GM23338 (cell line): ENCODE measurements around the gene RMND5B. TPM values are rescaled to one million over a fixed set of nuclear protein-coding genes. Genes with fewer than 3 reads are reported as not detected.

Experiments
- ATAC-seq: fragments of 200-7000 bp; cut with Tn5 transposase; 3 replicates; pipeline ENCODE4 v1.9.1; 2020
- DNase-seq: peaks from one replicate; pipeline ENCODE4 v3.0.0-alpha.2; 2015; ENCODE audit warnings: low spot score
- H2AFZ ChIP-seq: fragments of 200-600 bp; sonication (generic); 2 replicates; pipeline ENCODE4 v1.8.0; 2016; ENCODE audit warnings: antibody characterized with exemption, mild to moderate bottlenecking, moderate library complexity
- H3F3A ChIP-seq: fragments of 200-600 bp; sonication (generic); replicated peaks from 2 replicates; pipeline ENCODE4 v1.8.0; 2017; ENCODE audit warnings: antibody characterized with exemption, mixed run types, low read depth
- H3K27ac ChIP-seq: fragments of 200-600 bp; sonication (generic); 2 replicates; pipeline ENCODE4 v1.6.1; 2016; ENCODE audit warnings: low read depth
- H3K27me3 ChIP-seq: fragments of 200-600 bp; sonication (generic); 2 replicates; pipeline ENCODE4 v1.8.0; 2016; ENCODE audit warnings: mild to moderate bottlenecking, mixed run types, moderate library complexity; ENCODE audit not compliant: insufficient read depth
- H3K36me3 ChIP-seq: fragments of 200-600 bp; sonication (generic); 2 replicates; pipeline ENCODE4 v1.8.0; 2016; ENCODE audit warnings: mild to moderate bottlenecking; ENCODE audit not compliant: insufficient read depth
- H3K4me1 ChIP-seq: fragments of 200-600 bp; sonication (generic); 2 replicates; pipeline ENCODE4 v1.8.0; 2016; ENCODE audit warnings: mild to moderate bottlenecking, moderate library complexity; ENCODE audit not compliant: insufficient read depth
- H3K4me2 ChIP-seq: fragments of 200-600 bp; sonication (generic); 2 replicates; pipeline ENCODE4 v1.7.1; 2017; ENCODE audit warnings: mixed run types
- H3K4me3 ChIP-seq: fragments of 200-600 bp; sonication (generic); 2 replicates; pipeline ENCODE4 v1.6.1; 2016; ENCODE audit warnings: mixed run types
- H3K79me2 ChIP-seq: fragments of 200-600 bp; sonication (generic); replicated peaks from 2 replicates; pipeline ENCODE4 v1.8.0; 2017; ENCODE audit warnings: mild to moderate bottlenecking; ENCODE audit not compliant: insufficient read depth
- H3K9me2 ChIP-seq: fragments of 200-600 bp; sonication (generic); 2 replicates; pipeline ENCODE4 v1.8.0; 2017; ENCODE audit not compliant: insufficient read depth
- H4K20me1 ChIP-seq: fragments of 200-600 bp; sonication (generic); replicated peaks from 2 replicates; pipeline ENCODE4 v1.8.0; 2017; ENCODE audit warnings: mild to moderate bottlenecking; ENCODE audit not compliant: insufficient read depth
- H3K27ac Mint-ChIP-seq: 2 replicates; pipeline ENCODE4 v1.8.0; 2020; ENCODE audit warnings: inconsistent platforms, mild to moderate bottlenecking, moderate library complexity, mixed read lengths
- H3K27me3 Mint-ChIP-seq: 3 replicates; pipeline ENCODE4 v1.8.0; 2022; ENCODE audit warnings: low read depth, mild to moderate bottlenecking, moderate library complexity, mixed read lengths, inconsistent platforms; ENCODE audit not compliant: insufficient read depth, poor library complexity
- H3K36me3 Mint-ChIP-seq: 3 replicates; pipeline ENCODE4 v1.8.0; 2021; ENCODE audit warnings: low read depth, mild to moderate bottlenecking, inconsistent platforms, moderate library complexity, mixed read lengths
- H3K4me1 Mint-ChIP-seq: 3 replicates; pipeline ENCODE4 v1.8.0; 2020; ENCODE audit warnings: mild to moderate bottlenecking, inconsistent platforms, mixed read lengths
- H3K4me3 Mint-ChIP-seq: 3 replicates; pipeline ENCODE4 v1.8.0; 2021; ENCODE audit warnings: moderate library complexity, mild to moderate bottlenecking, inconsistent platforms, mixed read lengths
- H3K9me3 Mint-ChIP-seq: 3 replicates; pipeline ENCODE4 v1.8.0; 2020; ENCODE audit warnings: moderate library complexity, mild to moderate bottlenecking, inconsistent platforms, mixed read lengths
- CTCF ChIP-seq, 2 experiments: fragments of 200-600 bp in 1 of 2; sonication (generic) in 1 of 2; conservative IDR thresholded peaks; 2 replicates each; pipeline versions ENCODE4 v1.5.1 to v1.6.1; 2016 to 2017; ENCODE audit warnings: antibody characterized with exemption in 2 of 2, low read depth in 2 of 2, mild to moderate bottlenecking in 2 of 2, moderate library complexity in 1 of 2
- EZH2 ChIP-seq: fragments of 200-600 bp; sonication (generic); IDR thresholded peaks from one replicate; pipeline ENCODE4 v1.8.0; 2017; ENCODE audit warnings: antibody characterized with exemption, mild to moderate bottlenecking, low read depth; ENCODE audit not compliant: unreplicated experiment
- EZH2phosphoT487 ChIP-seq: fragments of 200-600 bp; sonication (generic); IDR thresholded peaks from one replicate; pipeline ENCODE4 v1.8.1; 2018; ENCODE audit warnings: antibody characterized with exemption; ENCODE audit not compliant: unreplicated experiment
- NANOG ChIP-seq: IDR thresholded peaks from 2 replicates; pipeline ENCODE4 v1.6.1; 2016; ENCODE audit warnings: antibody characterized with exemption, borderline replicate concordance
- POLR2AphosphoS5 ChIP-seq: IDR thresholded peaks from 2 replicates; pipeline ENCODE4 v1.6.1; 2016; ENCODE audit warnings: antibody characterized with exemption, low read depth
- REST ChIP-seq: IDR thresholded peaks from one replicate; pipeline ENCODE4 v1.6.1; 2018; ENCODE audit warnings: antibody characterized with exemption; ENCODE audit not compliant: unreplicated experiment
- ZNF114 ChIP-seq: fragments of 250-450 bp; sonication (Bioruptor Pico); IDR thresholded peaks from 2 replicates; pipeline ENCODE4 v1.5.0; 2020; ENCODE audit warnings: mild to moderate bottlenecking, moderate library complexity
- ZNF331 ChIP-seq: fragments of 250-450 bp; sonication (Bioruptor Pico); IDR thresholded peaks from 2 replicates; pipeline ENCODE4 v1.5.0; 2020; ENCODE audit warnings: low read depth, mild to moderate bottlenecking, moderate library complexity
- polyA plus RNA-seq: library from polyadenylated mRNA; unstranded; fragments of >200 nt; fragmentation: Nextera tagmentation; extraction: Ambion mirVana; gene quantifications from 2 replicates; pipeline ENCODE4 v1.2.1, GENCODE V29; 2016
- total RNA-seq: library from RNA; depleted of rRNA; stranded (reverse); fragments of >200 nt; shearing (Covaris generic); gene quantifications from 2 replicates; pipeline ENCODE4 v1.2.3, GENCODE V29; 2014

The RMND5B gene
- total and polyA plus RNA-seq, 2 experiments from 2014 or later: 47.5 to 101 TPM

GRCh38 chr5:178192787-178193186 lies 62.0 kb downstream of the RMND5B start:
- Mint-ChIP-seq H3K9me3 (peaks cover 38% of the 10 kb centered on the region), H3K36me3 (peaks cover 24% of the 10 kb centered on the region), H3K27ac (no peak overlapping the region), H3K4me1 (peaks cover 20% of the 10 kb centered on the region), H3K27me3 (peaks cover 17% of the 10 kb centered on the region), H3K4me3 (no peak overlapping the region)
- no peak overlapping the region for H3K4me3 ChIP-seq
- H4K20me1 ChIP-seq: no peaks in the 10 kb centered on the region
- H3K4me2 ChIP-seq: no peak overlapping the region
- H3K79me2 ChIP-seq: no peaks in the 10 kb centered on the region
- H3K36me3 ChIP-seq: 0 out of 2 replicates have a peak, but pooled peaks cover 2% of the 10 kb centered on the region
- no peak overlapping the region for H2AFZ ChIP-seq
- DNase-seq (no peak), ATAC-seq (no peak)
- no peak overlapping the region for H3K27ac ChIP-seq
- TF ChIP-seq REST (no peak), NANOG (no peak), EZH2phosphoT487 (no peak), POLR2AphosphoS5 (no peak)
- H3F3A ChIP-seq: 0 out of 2 replicates have a peak, but pooled peaks cover 3% of the 10 kb centered on the region
- H3K4me1 ChIP-seq: no peaks in the 10 kb centered on the region
- H3K27me3 ChIP-seq: no peaks in the 10 kb centered on the region
- no peaks in the 10 kb centered on the region for H3K9me2 ChIP-seq

GRCh38 chr5:178193251-178193809 lies 62.5 kb downstream of the RMND5B start:
- no peak overlapping the region for H3K27ac ChIP-seq
- no peaks in the 10 kb centered on the region for H3K79me2 ChIP-seq
- no peak overlapping the region for H2AFZ ChIP-seq
- no peak overlapping the region for H3K27ac Mint-ChIP-seq
- 0 out of 2 replicates have a peak, but pooled peaks cover 2% of the 10 kb centered on the region for H3K36me3 ChIP-seq
- no peaks in the 10 kb centered on the region for H4K20me1 ChIP-seq
- H3K4me3 Mint-ChIP-seq: no peak overlapping the region; the same call in 2 of the 3 replicates
- H3K9me3 Mint-ChIP-seq: peaks cover 38% of the 10 kb centered on the region
- H3K9me2 ChIP-seq: no peaks in the 10 kb centered on the region
- H3F3A ChIP-seq: 0 out of 2 replicates have a peak, but pooled peaks cover 3% of the 10 kb centered on the region
- ATAC-seq: no peak
- H3K27me3 ChIP-seq: no peaks in the 10 kb centered on the region
- H3K4me1 ChIP-seq: no peaks in the 10 kb centered on the region
- no peak for TF ChIP-seq CTCF (conservative IDR thresholded peaks at IDR 0.05; ENCODE audit: low read depth in 2 of 2)
- no peak for TF ChIP-seq POLR2AphosphoS5
- no peak for TF ChIP-seq ZNF114 (CRISPR knock-in tag)
- TF ChIP-seq EZH2: no peak
- no peak for TF ChIP-seq NANOG
- TF ChIP-seq ZNF331 (CRISPR knock-in tag): no peak
- no peak overlapping the region for H3K4me2 ChIP-seq
- H3K4me3 ChIP-seq: no peak overlapping the region
- H3K36me3 Mint-ChIP-seq: peaks cover 24% of the 10 kb centered on the region
- H3K4me1 Mint-ChIP-seq: peaks cover 20% of the 10 kb centered on the region
- DNase-seq: no peak
- H3K27me3 Mint-ChIP-seq: peaks cover 20% of the 10 kb centered on the region
